Fibroblast of gingiva (primary cell): Measurements from ENCODE around the gene AGAP1.

Experiments used
- DNase-seq: peaks from one replicate; pipeline ENCODE4 v3.0.0-alpha.2; 2011; ENCODE audit warnings: low read depth

Gene AGAP1

DNA sequence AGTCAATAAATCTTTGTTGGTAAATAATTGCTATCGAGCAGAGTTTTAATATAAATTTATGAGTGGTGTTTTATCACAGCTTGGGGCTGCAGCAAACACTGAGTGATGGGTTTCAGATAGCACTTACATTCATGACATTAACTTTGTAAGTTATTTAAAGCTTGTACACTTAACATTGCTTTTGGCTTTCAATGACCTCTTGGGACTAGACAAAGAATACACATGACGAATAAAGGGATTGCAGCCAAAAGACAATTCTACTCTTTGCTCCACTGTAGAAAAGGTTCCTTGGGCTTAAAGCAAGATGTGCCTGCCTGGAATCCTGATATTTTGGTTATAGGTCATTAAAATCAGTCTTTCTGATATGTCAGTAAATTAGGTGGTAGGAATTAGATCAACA, 374.8 kb downstream of the AGAP1 start:
- no peak for DNase-seq

DNA sequence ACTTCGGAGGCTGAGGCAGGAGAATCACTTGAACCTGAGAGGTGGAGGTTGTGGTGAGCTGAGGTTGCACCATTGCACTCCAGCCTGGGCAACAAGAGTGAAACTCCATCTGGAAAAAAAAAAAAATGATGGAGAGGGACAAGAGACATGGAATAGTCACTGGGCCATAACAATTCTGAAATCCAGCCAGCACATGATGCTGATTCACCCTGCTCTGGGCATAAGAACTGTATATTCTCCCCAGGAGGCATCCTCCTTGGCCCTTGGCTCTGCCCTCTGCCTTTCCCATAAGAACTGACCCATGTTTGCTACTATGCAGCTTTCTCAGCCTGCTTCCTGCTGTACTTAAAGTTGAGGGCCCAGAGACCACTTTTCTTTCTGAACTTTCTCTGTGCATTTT, 376.7 kb downstream of the AGAP1 start:
- no peak for DNase-seq

DNA sequence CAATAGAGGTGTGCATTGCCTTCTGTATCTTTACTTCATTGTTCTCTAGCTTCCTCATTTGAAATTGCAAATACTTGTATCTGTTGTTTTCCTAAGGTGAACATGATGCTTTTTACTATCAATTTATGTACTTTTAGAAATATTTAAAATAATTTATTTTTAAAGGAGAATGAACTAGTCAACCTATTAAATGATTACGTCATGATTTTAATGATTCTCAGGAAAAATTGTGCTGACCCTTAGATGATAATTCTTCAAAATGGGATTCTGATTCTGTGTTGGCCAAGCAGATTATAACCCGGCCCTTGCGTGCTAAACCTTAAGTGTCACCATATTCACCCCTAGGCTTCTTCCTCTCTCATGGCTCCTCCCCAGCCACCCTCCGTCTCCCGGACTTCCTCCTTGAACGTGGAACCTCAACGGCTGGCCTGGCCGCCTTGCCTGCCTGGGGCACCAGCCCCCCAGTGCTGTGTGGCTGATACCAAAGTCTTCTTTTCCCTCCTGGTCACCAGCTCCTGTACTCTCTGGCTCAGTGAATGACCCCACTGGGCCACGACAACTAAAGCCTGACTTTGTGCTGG, 382.3 kb downstream of the AGAP1 start:
- no peak for DNase-seq

DNA sequence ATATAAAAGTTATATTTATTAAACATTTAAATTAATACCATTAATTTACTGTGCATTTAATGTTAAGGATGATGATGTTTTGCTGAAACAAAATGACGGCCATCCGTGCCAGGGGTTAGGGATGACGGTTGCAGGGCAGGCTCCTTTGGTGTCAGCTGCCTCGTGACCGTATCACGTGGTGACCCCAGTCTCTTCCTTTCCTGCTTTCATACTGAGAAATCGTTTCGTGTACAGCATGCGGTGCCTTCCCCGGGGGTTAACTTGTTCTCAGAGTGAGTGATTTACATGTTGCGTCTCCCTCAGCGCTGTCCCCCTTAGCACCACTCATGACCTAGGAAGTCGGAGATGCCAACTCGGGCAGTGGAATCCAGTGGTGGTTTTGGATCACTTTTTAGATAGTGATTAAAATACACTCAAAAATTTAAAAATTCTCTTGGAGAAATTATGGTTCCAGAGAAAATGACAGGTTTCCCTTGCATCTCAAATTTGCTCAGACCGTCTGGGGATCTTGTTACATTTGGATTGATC, 383.5 kb downstream of the AGAP1 start:
- no peak for DNase-seq

DNA sequence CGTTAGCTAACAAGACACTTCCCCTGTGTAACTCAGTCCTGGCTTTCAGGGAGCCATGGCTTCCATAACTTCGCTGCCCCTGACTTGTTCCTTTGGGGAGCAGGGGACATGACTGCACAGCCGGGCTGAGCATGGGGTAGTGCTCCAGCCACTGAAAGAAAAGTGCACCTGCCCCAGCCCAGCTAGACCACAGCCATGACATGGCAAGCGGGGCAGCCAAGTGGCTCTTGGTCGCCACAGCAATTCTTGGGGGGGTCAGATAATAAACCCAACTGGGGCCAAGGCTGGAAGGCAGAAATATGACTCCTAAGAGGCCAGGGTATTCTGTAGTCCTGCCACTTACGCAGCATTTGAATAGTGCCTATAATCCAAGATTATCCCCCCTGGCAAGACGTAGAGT, 385.3 kb downstream of the AGAP1 start:
- no peak for DNase-seq

DNA sequence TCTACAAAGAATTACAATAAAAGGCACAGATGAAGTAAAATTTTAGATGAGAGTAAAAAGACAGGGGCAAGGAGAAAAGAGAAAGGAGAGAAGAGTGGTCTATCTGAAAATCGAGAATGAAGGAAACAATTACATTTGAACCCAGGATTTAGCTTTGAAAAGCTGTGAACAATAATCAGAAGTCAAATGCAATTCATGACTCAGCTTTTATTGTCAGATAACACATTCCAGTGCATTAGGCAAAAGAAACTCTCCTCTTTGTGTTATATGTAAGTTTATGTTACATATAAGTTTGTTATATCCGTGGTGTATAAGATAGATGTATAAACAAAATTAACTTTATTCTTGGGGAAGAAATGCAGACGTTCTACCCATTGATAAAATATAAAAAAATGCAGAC, 389.8 kb downstream of the AGAP1 start:
- DNase-seq = no peak

DNA sequence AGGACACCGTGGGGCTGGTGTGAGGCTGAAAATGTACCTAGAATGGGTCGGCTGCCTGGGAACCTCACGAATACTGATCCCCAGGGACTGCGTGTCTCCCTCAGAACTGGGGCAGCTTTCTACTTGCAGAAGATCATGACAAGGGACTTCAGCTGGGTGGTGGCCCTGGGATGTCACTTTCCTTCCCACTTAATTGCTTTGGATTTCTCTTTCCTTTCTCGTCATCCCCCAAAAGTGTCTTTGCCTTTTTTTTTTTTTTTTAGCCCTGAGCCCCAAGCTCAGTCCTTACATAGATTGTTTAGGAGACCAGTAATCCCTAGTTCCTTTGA, 395.4 kb downstream of the AGAP1 start:
- DNase-seq = no peak

DNA sequence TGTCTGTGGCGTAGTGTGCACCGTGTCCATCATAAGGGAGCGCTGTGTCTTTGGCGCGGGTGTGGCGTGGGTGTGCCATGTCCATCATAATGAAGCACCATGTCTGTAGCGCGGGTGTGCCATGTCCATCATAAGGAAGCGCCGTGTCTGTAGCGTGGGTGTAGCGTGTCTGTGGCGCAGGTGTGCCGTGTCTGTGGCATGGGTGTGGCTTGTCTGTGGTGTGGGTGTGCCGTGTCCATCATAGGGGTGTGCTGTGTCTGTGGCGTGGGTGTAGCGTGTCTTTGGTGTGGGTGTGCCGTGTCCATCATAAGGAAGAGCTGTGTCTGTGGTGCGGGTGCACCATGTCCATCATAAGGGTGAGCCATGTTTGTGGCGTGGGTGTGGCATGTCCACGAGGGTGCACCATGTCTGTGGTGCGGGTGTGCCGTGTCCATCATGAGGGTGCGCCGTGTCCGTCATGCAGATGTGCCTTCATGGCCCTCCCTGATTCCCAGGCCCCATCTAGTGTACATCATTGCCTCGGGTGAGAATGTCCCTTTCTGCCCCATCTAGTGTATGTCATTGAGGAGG, 399.4 kb downstream of the AGAP1 start:
- no peak for DNase-seq

DNA sequence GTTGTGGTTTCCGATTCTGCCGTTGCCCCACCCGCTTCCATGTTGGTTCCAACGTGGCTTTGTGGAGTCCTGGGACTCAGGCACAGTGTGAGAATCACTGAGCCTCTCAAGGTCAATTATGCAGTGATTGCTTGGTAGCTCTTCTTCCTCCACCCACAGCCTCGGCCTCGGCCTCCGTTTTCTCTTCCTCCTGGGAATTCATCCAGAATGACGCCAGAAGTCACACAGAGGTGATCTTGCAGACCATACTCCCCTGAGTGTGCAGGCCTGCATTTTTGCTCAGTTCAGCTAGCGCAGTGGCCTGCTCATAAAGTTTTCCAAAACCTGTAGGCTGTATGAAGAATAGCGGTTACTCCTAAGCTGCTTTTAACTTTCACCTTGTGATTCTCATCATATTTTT, 401.0 kb downstream of the AGAP1 start:
- no peak for DNase-seq

DNA sequence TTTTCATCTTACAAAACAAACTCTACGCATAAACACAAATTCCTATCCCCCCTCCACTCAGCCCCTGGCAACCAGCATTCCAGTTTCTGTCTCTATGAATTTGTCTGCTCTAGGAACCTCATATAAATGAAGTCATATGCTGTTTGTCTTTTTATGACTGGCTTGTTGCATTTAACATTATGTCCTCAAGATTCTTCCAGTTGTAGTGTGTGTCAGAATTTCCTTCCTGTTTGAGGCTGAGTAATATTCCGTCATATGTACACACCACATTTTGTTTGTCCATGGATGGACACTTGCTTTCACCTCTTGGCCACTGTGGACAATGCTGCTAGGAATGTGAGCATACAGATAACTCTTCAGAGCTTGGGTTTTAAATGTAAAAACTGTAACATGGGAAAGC, 402.2 kb downstream of the AGAP1 start:
- DNase-seq = no peak

DNA sequence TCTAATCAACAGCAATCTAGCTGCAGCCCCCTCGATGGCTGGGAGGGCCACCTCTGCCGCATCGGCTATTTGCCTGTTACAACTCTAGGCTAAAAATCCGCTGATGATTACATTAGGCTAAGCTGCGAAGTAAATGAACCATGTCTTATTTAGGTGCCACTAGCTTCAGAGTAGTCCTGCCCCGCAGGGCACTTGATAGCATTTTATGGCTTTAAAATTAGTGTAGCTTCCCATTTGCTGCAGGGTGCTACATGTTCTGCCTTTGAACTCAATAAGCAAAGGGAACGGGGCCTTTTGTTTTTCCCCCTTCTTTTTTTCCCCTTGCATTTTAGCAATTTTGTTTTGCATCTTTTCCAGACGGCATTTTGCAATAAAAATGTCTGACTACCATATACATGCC, 404.1 kb downstream of the AGAP1 start:
- DNase-seq = no peak

DNA sequence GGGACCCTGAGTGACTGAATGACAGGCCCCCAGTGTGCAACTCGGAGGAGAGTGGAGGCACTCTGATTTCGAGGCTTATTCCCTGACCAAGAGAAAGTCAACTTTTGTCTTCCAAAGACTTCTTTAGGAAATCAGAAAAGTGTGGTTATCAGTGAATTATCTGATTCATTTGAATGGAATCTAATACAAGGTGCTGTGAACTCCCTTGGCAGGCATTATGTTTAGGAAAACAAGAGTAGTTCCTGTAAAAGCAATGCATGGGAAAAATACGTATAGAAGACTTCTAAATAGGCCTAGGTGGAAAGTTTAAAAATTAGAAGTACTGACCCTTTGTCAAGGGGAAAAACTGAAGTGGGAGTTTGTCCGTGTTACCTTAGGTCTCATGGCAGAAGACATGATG, 404.9 kb downstream of the AGAP1 start:
- DNase-seq = no peak

DNA sequence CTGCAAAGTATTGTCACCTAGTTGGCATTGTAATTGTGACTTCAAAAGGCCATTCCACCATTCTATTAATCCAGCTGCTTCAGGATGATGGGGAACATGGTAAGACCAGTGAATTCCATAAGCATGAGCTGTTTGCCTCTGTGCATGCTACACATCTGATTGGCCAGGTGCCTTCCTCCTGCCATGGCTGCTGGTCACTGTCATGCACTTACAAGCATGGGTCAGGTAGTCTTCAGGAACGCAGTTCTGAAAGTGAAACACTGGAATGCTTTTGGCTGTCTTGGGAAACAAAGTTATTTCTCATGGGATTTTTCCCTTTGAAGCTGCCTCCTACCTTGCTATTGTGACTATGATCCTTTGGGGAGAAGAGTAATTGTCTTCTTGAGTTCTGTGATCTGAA, 406.8 kb downstream of the AGAP1 start:
- no peak for DNase-seq

DNA sequence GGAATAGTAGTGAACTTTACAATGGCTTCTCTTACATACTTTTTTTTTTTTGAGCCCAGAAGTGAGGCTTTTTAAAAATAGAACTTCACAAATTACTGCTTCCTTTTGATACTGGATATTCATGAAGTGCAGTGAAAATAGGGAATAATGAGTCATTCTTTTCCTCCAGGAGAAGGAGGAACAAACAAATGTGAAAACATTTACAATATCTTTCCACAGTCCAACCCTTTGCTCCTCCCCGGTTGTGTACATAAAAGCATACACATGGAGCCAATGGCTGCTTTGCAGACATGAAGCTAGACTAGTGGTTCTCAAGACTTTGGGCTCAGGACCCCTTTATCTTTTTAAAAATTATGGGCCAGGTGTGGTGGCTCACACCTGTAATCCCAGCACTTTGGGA, 407.4 kb downstream of the AGAP1 start:
- no peak for DNase-seq

DNA sequence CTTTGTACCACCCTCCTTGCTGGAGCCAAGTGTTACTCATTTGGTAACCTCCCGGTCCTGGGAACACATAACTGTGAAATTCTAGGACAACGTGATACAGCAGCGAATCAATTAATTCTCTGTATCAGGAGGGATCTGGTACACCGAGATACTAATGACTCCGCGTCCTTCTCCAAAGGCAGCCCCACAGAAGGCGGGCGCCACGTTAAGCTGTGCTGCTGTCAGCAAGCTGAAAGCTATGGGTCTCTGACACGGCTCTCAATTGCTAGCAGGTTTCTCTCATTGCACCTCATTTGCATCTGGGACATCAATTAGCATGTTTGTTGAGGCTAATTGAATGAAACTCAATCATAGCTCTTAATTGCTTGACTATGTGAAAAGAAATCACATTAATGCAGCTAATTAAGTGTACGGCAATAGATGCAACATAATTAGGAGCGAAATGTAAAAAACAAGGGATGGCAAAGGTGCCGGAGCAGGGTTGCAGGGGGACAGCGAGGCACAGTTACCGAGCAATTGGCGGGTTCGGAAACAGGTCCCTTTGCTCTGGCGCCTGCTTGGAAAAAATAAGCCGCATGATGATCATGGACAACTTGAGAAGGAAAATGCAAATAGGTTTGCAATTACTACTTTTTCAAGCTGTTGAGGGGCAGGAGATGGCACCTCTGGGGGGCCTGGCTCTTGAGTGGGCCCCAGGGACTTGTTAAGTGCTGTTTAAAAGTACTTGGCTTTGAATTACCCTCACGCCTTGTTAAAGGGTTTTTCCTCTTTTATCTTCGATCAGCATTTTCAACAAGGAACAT, 410.1 kb downstream of the AGAP1 start:
- DNase-seq = no peak

DNA sequence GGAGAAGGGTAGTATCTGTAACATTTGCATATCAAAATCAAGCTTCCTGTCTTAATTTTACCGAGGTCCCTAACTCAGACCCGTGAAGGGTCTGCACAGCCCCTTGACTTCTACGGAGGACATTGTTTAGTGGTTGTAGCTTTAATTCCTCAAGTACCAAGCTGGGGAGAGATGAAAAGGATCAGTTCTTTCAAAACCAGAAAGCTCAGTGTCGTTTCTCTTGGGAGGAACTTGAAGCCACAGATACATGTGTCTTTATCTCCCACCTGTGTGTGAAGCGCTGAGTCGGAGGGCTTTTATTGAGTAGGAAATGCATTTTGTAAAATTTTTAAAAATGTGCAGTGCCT, 410.7 kb downstream of the AGAP1 start:
- no peak for DNase-seq

DNA sequence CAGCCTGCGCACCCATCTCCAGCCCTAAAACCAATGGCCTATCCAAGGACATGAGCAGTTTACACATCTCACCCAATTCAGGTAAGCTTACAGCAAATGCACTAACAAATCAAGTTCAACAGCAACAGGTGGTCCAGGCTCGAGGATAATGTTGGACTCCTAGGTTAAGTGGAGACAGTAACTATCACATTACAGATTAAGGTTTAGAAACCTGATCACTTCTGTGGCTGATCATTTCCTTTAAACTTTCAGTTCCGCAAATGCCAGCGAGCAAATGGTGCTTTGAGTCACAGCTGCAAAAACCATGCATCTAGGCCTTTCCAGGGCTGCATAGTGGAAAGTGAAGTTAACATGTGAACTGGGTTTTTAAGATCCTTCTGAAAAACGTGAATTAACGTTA, 415.0 kb downstream of the AGAP1 start:
- DNase-seq = no peak

DNA sequence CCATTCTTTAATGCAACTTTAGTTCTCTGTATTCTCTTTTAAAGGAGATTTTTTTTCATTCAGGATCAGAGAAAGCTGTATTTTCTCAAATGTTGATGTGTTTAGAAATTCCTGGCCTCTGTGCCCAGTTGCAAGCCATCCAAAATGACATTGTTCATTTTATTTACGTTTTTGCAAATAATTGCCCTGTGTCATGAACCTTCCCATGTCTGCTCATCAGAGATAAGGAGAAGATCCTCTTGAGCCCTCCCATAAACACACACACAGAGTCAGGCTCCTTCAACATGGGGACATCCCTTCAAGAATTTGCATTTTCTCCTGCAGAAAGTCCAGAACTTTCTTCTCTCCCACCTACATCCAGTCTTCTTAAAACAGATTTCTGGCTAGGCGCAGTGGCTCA, 415.5 kb downstream of the AGAP1 start:
- no peak for DNase-seq

DNA sequence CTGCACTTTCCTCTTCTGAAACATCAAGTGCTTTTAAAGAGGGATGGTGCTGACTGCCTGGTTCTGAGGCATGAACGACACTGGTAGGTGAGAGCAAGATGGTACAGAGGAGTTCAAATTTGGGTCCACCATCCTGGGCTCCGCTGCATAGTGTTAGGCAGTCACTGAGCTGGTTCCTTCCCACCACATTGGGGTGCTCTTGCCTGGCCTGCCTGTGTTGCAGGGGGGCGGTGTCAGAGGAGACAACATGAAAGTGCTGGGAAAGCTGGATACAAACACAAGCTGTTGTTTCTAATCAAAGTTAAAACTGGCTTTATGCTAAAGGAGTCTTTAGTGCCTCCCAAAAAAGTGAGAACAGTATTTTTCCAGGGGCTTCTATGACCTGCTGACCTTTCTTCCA, 416.2 kb downstream of the AGAP1 start:
- DNase-seq = no peak

DNA sequence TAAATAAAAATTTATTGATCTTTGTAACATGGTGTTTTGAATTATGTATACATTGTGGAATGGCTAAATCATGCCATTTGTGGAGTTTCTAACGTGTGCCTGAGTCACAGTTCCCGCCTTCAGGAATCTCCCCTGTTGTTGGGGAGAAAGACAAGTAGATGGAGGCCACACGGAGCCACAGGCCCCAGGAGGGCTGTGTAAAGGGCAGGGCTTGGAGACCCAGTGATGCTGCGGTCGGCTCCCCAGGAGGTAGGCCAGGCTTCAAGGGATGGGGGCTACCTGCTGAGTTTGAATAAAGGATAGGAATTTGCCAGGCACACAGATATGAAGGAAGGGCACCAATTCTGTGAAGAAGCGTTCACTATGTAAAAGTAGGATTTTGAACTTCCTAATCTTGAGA, 417.3 kb downstream of the AGAP1 start:
- DNase-seq = no peak

DNA sequence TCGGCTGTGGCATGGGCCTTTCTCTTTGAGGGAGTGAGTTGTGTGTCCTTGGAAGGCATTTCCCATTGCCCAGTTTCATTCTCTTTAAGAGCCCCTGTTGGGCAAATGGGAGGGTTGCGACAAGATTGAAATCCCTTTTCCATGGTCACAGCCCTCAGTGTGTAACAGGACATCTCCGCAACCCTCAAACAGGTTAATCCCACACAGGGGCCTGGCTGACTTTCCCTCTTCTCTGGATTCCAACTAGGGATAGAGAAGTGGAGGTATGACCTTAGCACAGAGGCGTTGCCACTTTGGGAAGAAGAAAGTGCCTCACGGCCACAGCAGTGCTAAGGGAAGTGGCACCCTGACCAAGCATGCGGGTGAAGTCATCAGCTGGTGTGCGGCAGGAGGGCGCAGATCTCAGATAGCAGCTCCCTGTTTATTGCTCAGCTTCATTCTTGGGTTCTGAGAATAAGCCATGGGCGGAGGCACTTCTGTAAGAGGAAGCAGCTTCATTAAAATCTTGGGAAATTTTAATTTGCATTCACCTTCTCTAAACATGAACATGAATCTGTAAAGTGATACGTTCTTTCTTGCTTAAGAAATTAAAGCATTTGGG, 417.9 kb downstream of the AGAP1 start:
- no peak for DNase-seq

DNA sequence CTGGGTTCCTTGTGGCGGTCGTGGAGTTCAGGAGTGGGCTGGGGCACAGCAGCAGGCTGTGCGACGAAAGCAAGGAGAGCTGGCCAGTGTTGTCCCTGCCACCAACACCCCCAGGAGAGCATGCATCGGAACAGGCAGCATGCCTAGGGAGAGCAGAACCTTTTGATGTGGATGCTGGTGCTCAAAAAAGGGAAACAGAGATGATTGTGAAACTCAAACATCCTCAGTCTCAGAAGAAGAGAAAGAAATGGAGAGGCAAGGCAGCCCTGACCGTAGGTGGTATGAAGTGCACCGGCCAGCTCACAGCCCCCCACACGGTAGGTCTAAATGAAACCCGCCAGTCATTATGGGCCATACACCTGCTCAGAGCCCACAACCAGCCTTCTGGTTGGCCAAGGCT, 420.9 kb downstream of the AGAP1 start:
- DNase-seq = no peak

DNA sequence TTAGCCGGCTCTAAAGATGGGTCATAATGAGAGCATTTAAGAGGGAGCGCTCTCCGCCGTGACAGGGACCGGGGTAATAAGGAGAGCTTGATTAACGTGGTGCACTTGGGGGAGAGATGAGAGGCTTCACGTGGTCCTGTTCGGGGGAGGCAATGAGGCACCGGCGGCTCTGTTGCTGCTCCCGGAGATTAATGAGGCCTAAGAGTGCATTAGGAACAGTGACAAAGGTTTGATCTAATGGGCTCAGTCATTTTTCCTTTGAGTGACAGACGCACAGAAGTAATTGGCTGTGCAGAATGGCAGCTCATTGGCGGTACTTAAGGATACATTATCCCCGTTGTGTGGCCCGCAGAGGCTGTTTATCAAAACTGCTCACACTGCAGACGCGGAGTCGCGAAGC, 423.7 kb downstream of the AGAP1 start:
- no peak for DNase-seq
